Endodermal cell (in vitro differentiated cells): ENCODE data around the gene BRI3BP. TPM values are rescaled to one million over a fixed set of nuclear protein-coding genes. Genes with fewer than 3 reads are reported as not detected.

ENCODE experiments used
- DNase-seq: peaks from one replicate; pipeline ENCODE4 v3.0.0-alpha.2; 2017
- H3K27ac ChIP-seq: 2 replicates; pipeline ENCODE4 v1.5.1; 2013; ENCODE audit warnings: mild to moderate bottlenecking, low read depth, low read length, moderate library complexity
- H3K27me3 ChIP-seq: 2 replicates; pipeline ENCODE4 v1.6.1; 2013; ENCODE audit warnings: mild to moderate bottlenecking, low read length, moderate library complexity; ENCODE audit not compliant: insufficient read depth, control insufficient read depth, poor library complexity, severe bottlenecking
- H3K36me3 ChIP-seq: 2 replicates; pipeline ENCODE4 v1.7.0; 2013; ENCODE audit warnings: mild to moderate bottlenecking, low read length, moderate library complexity; ENCODE audit not compliant: control insufficient read depth, insufficient read depth
- H3K4me1 ChIP-seq: one replicate; pipeline ENCODE4 v1.7.0; 2013; ENCODE audit warnings: low read length; ENCODE audit not compliant: control insufficient read depth, insufficient read depth
- H3K4me3 ChIP-seq: 2 replicates; pipeline ENCODE4 v1.5.1; 2013; ENCODE audit warnings: mild to moderate bottlenecking, low read length, moderate library complexity
- H3K9ac ChIP-seq: 2 replicates; pipeline ENCODE4 v1.6.1; 2013; ENCODE audit warnings: mild to moderate bottlenecking, low read length, moderate library complexity; ENCODE audit not compliant: poor library complexity, severe bottlenecking; ENCODE audit errors: extremely low read depth
- H3K9me3 ChIP-seq: 2 replicates; pipeline ENCODE4 v1.6.1; 2013; ENCODE audit warnings: mild to moderate bottlenecking, low read length, moderate library complexity; ENCODE audit not compliant: control insufficient read depth
- H3K27ac Mint-ChIP-seq: 2 replicates; pipeline ENCODE4 v1.8.0; 2020; ENCODE audit warnings: mixed read lengths
- H3K27me3 Mint-ChIP-seq: 2 replicates; pipeline ENCODE4 v1.8.0; 2021; ENCODE audit warnings: mild to moderate bottlenecking, mixed read lengths; ENCODE audit not compliant: insufficient read depth
- H3K36me3 Mint-ChIP-seq: 2 replicates; pipeline ENCODE4 v1.8.0; 2020; ENCODE audit warnings: low read depth, mixed read lengths
- H3K4me1 Mint-ChIP-seq: 2 replicates; pipeline ENCODE4 v1.8.0; 2020; ENCODE audit warnings: mixed read lengths
- H3K4me3 Mint-ChIP-seq: 2 replicates; pipeline ENCODE4 v1.8.0; 2020; ENCODE audit warnings: mild to moderate bottlenecking, moderate library complexity, mixed read lengths
- H3K9me3 Mint-ChIP-seq: 2 replicates; pipeline ENCODE4 v1.8.0; 2020; ENCODE audit warnings: mild to moderate bottlenecking, mixed read lengths
- WGBS, 2 experiments: methylation state at CpG; one replicate each; pipeline versions ENCODE4 v1.1.5 to v1.1.7; 2013; ENCODE audit warnings: missing lambda C conversion rate in 2 of 2, mixed read lengths in 1 of 2; ENCODE audit not compliant: insufficient coverage in 1 of 2, insufficient read length in 1 of 2; 5-methylcytosine and 5-hydroxymethylcytosine counted together
- total RNA-seq, 2 donors: library from RNA; stranded (reverse); fragmentation: NEBNext Ultra II Directional in 1 of 2; extraction: Animal tissue kit (Norgen Biotek cat#: 25700) in 1 of 2; gene quantifications; 2 replicates in 1 of 2; 3 replicates in 1 of 2; pipeline ENCODE4 v1.2.1, GENCODE V29; 2021
- TF ChIP-seq, protein P1 (sequence below): fragments of 200-600 bp; sonication (generic); conservative IDR thresholded peaks from 2 replicates; pipeline ENCODE4 v1.5.0; 2021; ENCODE audit warnings: antibody characterized with exemption, mild to moderate bottlenecking

Gene BRI3BP
- total RNA-seq, 2 donors from 2014 or later = 10.5 to 16.0 TPM

DNA sequence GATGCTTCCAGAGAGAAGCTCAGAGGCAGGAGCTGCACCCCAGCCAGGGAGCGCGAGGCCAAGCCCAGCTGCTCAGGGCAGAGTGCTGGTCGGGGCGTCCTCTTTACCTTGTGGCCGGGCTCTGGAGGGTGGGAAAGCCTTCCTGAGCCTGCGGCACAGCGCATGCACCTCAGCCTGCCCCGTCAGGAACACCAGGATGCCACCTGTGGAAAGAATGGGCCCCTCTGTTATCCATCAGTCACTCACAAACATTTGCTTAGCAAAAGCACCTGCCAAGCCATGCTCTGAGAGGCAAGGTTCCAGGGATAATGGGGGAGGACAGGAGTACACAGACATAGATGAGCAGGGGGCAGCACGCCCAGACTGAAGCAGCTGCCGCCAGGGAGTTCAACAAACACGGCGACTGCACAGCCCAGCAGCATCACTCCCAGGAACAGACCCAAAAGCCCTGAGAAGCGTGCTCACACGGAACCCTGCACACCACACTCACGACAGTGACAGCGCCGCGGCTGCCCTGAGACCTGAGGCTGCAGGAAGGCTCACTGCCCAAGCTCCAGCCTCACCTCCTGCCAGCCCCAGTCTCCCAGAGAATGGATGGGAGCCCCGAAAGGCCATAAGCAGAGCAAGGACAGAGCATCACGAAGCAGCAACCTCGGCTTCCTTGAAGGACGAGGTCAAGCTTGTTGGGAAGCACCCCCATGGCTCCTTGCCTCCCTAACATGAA is 26.3 kb upstream of the BRI3BP start:
- DNase-seq = no peak
- H3K4me3 Mint-ChIP-seq = no peak overlapping the region
- peaks cover 51% of the 10 kb centered on the region for H3K36me3 Mint-ChIP-seq
- TF ChIP-seq, protein P1, sequence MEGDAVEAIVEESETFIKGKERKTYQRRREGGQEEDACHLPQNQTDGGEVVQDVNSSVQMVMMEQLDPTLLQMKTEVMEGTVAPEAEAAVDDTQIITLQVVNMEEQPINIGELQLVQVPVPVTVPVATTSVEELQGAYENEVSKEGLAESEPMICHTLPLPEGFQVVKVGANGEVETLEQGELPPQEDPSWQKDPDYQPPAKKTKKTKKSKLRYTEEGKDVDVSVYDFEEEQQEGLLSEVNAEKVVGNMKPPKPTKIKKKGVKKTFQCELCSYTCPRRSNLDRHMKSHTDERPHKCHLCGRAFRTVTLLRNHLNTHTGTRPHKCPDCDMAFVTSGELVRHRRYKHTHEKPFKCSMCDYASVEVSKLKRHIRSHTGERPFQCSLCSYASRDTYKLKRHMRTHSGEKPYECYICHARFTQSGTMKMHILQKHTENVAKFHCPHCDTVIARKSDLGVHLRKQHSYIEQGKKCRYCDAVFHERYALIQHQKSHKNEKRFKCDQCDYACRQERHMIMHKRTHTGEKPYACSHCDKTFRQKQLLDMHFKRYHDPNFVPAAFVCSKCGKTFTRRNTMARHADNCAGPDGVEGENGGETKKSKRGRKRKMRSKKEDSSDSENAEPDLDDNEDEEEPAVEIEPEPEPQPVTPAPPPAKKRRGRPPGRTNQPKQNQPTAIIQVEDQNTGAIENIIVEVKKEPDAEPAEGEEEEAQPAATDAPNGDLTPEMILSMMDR = no peak
- H3K9ac ChIP-seq = no peak overlapping the region
- no peak overlapping the region for H3K4me3 ChIP-seq
- H3K9me3 Mint-ChIP-seq = no peaks in the 10 kb centered on the region
- no peaks in the 10 kb centered on the region for H3K9me3 ChIP-seq
- H3K4me1 ChIP-seq = no peaks in the 10 kb centered on the region
- no peak overlapping the region for H3K27ac Mint-ChIP-seq
- no peaks in the 10 kb centered on the region for H3K4me1 Mint-ChIP-seq
- peaks cover 32% of the 10 kb centered on the region for H3K36me3 ChIP-seq
- no peaks in the 10 kb centered on the region for H3K27me3 Mint-ChIP-seq
- no peak overlapping the region for H3K27ac ChIP-seq
- no peaks in the 10 kb centered on the region for H3K27me3 ChIP-seq
- 90 to 96% methylated on average over 13 to 22 of the region's 22 CpGs for WGBS, 2 experiments

DNA sequence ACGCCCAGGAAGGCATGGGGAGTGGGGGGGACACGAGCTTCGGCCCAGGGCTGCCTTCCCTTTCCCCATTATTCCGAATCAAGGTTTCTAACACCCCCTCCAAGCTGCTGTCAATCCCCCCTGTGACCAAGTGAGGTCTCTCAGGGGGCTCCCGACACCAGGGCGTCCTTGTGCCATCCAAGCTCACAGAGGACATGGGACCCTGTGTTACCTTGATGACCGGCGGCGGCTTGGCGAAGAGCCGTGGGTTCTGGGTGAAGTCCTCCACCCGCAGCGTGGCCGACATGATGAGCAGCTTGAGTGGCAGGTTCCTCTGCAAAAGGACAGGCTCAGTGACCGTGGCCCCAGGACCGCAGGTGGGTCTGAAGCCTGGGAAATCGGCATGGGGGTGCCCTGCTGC is 24.8 kb upstream of the BRI3BP start:
- H3K36me3 Mint-ChIP-seq = peaks cover 48% of the 10 kb centered on the region
- no peaks in the 10 kb centered on the region for H3K4me1 Mint-ChIP-seq
- no peak overlapping the region for H3K27ac Mint-ChIP-seq
- no peaks in the 10 kb centered on the region for H3K9me3 ChIP-seq
- no peak overlapping the region for H3K9ac ChIP-seq
- DNase-seq = no peak
- H3K27ac ChIP-seq = no peak overlapping the region
- no peak overlapping the region for H3K4me3 ChIP-seq
- H3K9me3 Mint-ChIP-seq = no peaks in the 10 kb centered on the region
- TF ChIP-seq, protein P1 = no peak
- H3K4me1 ChIP-seq = no peaks in the 10 kb centered on the region
- H3K27me3 Mint-ChIP-seq = no peaks in the 10 kb centered on the region
- H3K27me3 ChIP-seq = no peaks in the 10 kb centered on the region
- 88 to 97% methylated on average over 9 to 16 of the region's 17 CpGs for WGBS, 2 experiments
- no peak overlapping the region for H3K4me3 Mint-ChIP-seq
- H3K36me3 ChIP-seq = peaks cover 23% of the 10 kb centered on the region

DNA sequence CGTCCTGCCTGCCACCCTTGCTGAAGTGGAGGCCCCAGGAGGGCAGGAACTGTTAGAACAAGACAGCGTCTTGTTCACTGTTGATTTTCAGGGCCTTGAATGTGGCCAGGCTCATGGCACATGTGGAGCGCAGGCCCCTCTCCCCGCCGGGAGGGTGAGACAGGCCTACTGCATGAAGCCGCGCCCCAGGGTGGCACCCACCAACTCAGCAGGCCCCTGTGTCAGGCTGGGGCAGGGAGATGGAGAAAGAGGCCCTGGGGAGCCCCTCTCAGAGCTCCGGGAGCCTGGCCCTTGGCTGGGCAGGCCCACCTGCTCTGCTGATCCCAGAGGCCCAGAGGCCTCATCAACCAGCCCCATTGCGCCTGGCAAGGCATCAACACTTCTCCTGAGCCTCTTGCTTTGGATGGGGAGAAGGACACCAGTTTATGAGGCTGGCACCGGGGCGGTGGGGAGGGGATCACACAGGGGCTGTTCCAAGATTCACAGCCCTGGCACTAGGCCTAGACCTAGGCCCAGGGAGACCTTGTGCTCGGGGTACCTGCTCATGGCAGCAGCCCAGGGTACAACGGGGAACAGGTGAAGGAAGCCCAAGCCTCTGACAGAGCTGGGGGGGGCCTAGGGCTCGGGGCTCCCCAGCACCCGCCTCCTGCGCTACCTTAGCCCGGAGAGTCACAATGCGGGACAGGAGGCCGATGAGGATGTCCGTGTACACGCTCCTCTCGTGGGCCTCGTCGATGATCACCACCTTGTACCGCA is 22.6 kb upstream of the BRI3BP start:
- Histone ChIP-seq H3K4me3 (no peak overlapping the region), H3K9ac (no peak overlapping the region), H3K36me3 (peaks cover 24% of the 10 kb centered on the region), H3K9me3 (no peaks in the 10 kb centered on the region), H3K4me1 (no peaks in the 10 kb centered on the region), H3K27me3 (no peaks in the 10 kb centered on the region), H3K27ac (no peak overlapping the region)
- WGBS, 2 experiments = 95 to 98% methylated on average over 22 to 25 of the region's 25 CpGs
- H3K27ac Mint-ChIP-seq = no peak overlapping the region
- H3K27me3 Mint-ChIP-seq = no peaks in the 10 kb centered on the region
- DNase-seq = no peak
- TF ChIP-seq, protein P1 = no peak
- H3K9me3 Mint-ChIP-seq = no peaks in the 10 kb centered on the region
- no peak overlapping the region for H3K4me3 Mint-ChIP-seq
- no peaks in the 10 kb centered on the region for H3K4me1 Mint-ChIP-seq
- H3K36me3 Mint-ChIP-seq = peaks cover 42% of the 10 kb centered on the region
